ENCODE measurements around the gene PLK5. TPM values are rescaled to one million over a fixed set of nuclear protein-coding genes. Genes with fewer than 3 reads are reported as not detected.

The PLK5 gene
- total and polyA plus RNA-seq, 2 of the 4 experiments (the other 2 are of a cell fraction), result not detected

DNA sequence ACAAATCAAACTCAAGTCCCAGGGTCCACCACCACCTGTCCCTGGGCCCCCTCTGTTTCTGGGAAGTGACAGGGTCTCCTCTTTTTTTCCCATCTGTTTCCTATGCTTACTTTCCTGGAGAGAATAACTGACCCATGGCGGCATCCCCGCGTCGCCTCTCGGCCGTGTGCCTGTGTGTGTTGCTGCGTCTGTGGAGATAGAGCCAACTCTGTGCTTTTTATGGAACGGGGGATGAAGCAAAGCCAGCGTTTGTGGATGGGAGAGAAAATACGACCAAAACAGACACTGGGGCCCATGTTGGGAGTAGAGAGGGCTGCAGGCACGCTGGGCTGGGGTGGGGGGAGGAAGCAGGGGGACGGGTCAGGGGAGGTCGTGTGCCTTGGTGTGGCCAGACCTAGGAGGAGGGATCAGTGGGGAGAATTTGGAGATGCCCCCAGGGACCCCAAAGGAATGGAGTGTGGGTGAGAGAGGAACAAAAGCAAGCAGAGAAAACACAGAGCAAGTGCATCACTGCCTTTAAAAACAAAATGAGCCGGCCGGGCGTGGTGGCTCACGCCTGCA lies 16.6 kb downstream of the PLK5 start:
- intact Hi-C loops (cut with micrococcal nuclease) (no loop called here), in situ Hi-C loops (cut with MboI; ENCODE audit: low sequenced_read_pairs) (loop anchor here (25.0 kb wide), 1 partner anchor 247 kb away; no protein-coding TSS in a partner anchor), dilution Hi-C loops (cut with HindIII; ENCODE audit: low sequenced_read_pairs, unreplicated experiment) (no loop called here)
- Histone ChIP-seq H3K79me1 (ENCODE audit: low read depth in 1 of 2, low read length in 2 of 2) (no peaks in the 10 kb centered on the region), H2BK15ac (ENCODE audit: low read depth, low read length) (no peak overlapping the region), H2BK20ac (ENCODE audit: low read depth, low read length) (no peak overlapping the region), H2BK5ac (ENCODE audit: low read depth, low read length, poor library complexity, severe bottlenecking) (no peak overlapping the region), H3K9ac (ENCODE audit: low read depth, low read length) (no peak overlapping the region), H3K14ac (replicated peaks; ENCODE audit: low read depth, low read length) (no peak overlapping the region), H3K4me2 (ENCODE audit: low read depth, low read length) (no peak overlapping the region), H3K4me3 (ENCODE audit: insufficient read depth, low read depth, low read length) (no peak overlapping the region), H4K5ac (ENCODE audit: low read depth, low read length) (no peak overlapping the region), H3K9me1 (ENCODE audit: insufficient read depth, low read length) (no peaks in the 10 kb centered on the region), H3K23ac (ENCODE audit: low read depth, low read length) (no peak overlapping the region; the same call in 1 of the 2 replicates), H2BK120ac (ENCODE audit: low read depth, low read length) (no peak overlapping the region), H4K91ac (ENCODE audit: insufficient read depth, low read depth, low read length) (no peak overlapping the region), H2AFZ (replicated peaks; ENCODE audit: low read length, poor library complexity) (peak overlapping the region; percentile 21), H2AK5ac (ENCODE audit: low read depth, low read length) (no peak overlapping the region), H3K36me3 (ENCODE audit: control insufficient read depth, insufficient read depth, low read length) (no peaks in the 10 kb centered on the region), H3K27ac (ENCODE audit: insufficient read depth, low read length) (no peak overlapping the region), H3K9me3 (ENCODE audit: control insufficient read depth, insufficient read depth, low read length) (no peaks in the 10 kb centered on the region), H3K18ac (ENCODE audit: low read depth, low read length) (no peak overlapping the region), H3K56ac (ENCODE audit: extremely low read depth, insufficient read depth, low read length) (no peak overlapping the region), H3K4ac (ENCODE audit: low read depth, low read length) (no peak overlapping the region), H4K8ac (ENCODE audit: low read depth in 2 of 2, low read length in 2 of 2) (no peak overlapping the region), H3K27me3 (ENCODE audit: control insufficient read depth, insufficient read depth, low read length) (peaks cover 2% of the 10 kb centered on the region; the same call in 1 of the 2 replicates), H4K20me1 (ENCODE audit: insufficient read depth, low read length) (no peaks in the 10 kb centered on the region), H3K4me1 (ENCODE audit: control insufficient read depth, insufficient read depth, low read length) (peaks cover 2% of the 10 kb centered on the region; the same call in 1 of the 2 replicates), H2AK9ac (replicated peaks; ENCODE audit: low read depth, low read length, poor library complexity) (no peak overlapping the region)
- ATAC-seq (ENCODE audit: low read depth), result peak; percentile 32; the same call in 1 of the 2 replicates
- no peak for DNase-seq
- CTCF ChIA-PET, result no interaction called here
- BruUV-seq (replicated peaks), result no TSS peak
- no peak for TF ChIP-seq ELK1 (IDR thresholded peaks at IDR 0.05; ENCODE audit: borderline replicate concordance, low read depth, low read length)
- TF ChIP-seq MAZ (IDR thresholded peaks at IDR 0.05; ENCODE audit: borderline replicate concordance, low read depth, low read length), result no peak
- no peak for TF ChIP-seq POLR2A (IDR thresholded peaks at IDR 0.05; ENCODE audit: low read depth, low read length)
- TF ChIP-seq CEBPB (IDR thresholded peaks at IDR 0.05; ENCODE audit: low read depth, low read length), result no peak
- TF ChIP-seq BHLHE40 (IDR thresholded peaks at IDR 0.05; ENCODE audit: low read depth, low read length), result no peak
- TF ChIP-seq MAFK (IDR thresholded peaks at IDR 0.05; ENCODE audit: low read depth, low read length), result no peak
- no peak for TF ChIP-seq MXI1 (IDR thresholded peaks at IDR 0.05; ENCODE audit: borderline replicate concordance, low read depth, low read length)
- no peak for TF ChIP-seq NFE2L2 (IDR thresholded peaks at IDR 0.05; ENCODE audit: low read depth, low read length)
- 56% methylated on average over 5 of the region's 17 CpGs; no CpG with 5 or more reads in 1 of the 2 experiments for WGBS, 2 experiments (ENCODE audit: extremely low coverage in 2 of 2, insufficient read length in 1 of 2)
- POLR2A ChIA-PET (ENCODE audit: unreplicated experiment), result no interaction called here

All from IMR-90 (cell line).